Effector memory CD4-positive, alpha-beta T cell (primary cell): ENCODE results near the gene CSH2.
A peak's percentile ranks its signal among the peaks of the same experiment; 100 is the strongest.

ENCODE experiments used
- DNase-seq, 3 donors: peaks; one replicate each; pipeline ENCODE4 v3.0.0-alpha.2; 2020
- H3K27ac ChIP-seq: 2 replicates; pipeline ENCODE4 v1.7.0; 2013; ENCODE audit warnings: mild to moderate bottlenecking, low read length, moderate library complexity; ENCODE audit not compliant: insufficient read depth, poor library complexity, severe bottlenecking
- H3K27me3 ChIP-seq: replicated peaks from 2 replicates; pipeline ENCODE4 v1.7.0; 2013; ENCODE audit warnings: mild to moderate bottlenecking, low read length; ENCODE audit not compliant: insufficient read depth, control insufficient read depth, poor library complexity, severe bottlenecking
- H3K36me3 ChIP-seq: 2 replicates; pipeline ENCODE4 v1.7.0; 2013; ENCODE audit warnings: mild to moderate bottlenecking, low read length, moderate library complexity; ENCODE audit not compliant: control insufficient read depth, insufficient read depth
- H3K4me1 ChIP-seq: 2 replicates; pipeline ENCODE4 v1.7.0; 2013; ENCODE audit warnings: low read length, mild to moderate bottlenecking; ENCODE audit not compliant: control insufficient read depth, insufficient read depth, poor library complexity, severe bottlenecking
- H3K4me3 ChIP-seq: 2 replicates; pipeline ENCODE4 v1.7.0; 2013; ENCODE audit warnings: low read length, low read depth, mild to moderate bottlenecking; ENCODE audit not compliant: insufficient read depth, poor library complexity, severe bottlenecking
- H3K9me3 ChIP-seq: 2 replicates; pipeline ENCODE4 v1.7.0; 2013; ENCODE audit warnings: mild to moderate bottlenecking, low read length, moderate library complexity; ENCODE audit not compliant: control insufficient read depth

The CSH2 gene

DNA sequence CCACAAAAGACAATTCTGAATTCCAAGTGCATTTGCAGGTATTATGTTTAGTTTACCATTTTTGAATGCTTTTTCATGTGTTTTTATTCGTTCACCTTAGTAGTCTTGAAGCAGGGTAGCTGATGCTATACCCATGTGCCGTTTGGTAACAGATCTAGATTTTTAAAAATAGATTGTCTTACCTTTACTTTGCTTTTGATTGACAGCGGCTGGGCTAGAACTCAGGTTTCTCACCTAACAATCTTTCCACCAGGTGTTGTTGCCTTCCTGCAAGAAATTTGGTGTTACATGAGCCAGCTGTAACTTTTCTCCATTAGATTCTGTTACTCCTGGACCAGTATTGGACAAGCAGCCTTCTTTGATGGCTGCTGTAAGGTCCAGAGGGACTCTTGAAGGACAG, 44.5 kb downstream of the CSH2 start:
- H3K27me3 ChIP-seq = no peaks in the 10 kb centered on the region
- H3K4me1 ChIP-seq = peaks cover 38% of the 10 kb centered on the region
- H3K36me3 ChIP-seq = peaks cover 66% of the 10 kb centered on the region
- DNase-seq = no peak
- H3K27ac ChIP-seq = no peak overlapping the region
- no peak overlapping the region for H3K4me3 ChIP-seq
- H3K9me3 ChIP-seq = no peaks in the 10 kb centered on the region

DNA sequence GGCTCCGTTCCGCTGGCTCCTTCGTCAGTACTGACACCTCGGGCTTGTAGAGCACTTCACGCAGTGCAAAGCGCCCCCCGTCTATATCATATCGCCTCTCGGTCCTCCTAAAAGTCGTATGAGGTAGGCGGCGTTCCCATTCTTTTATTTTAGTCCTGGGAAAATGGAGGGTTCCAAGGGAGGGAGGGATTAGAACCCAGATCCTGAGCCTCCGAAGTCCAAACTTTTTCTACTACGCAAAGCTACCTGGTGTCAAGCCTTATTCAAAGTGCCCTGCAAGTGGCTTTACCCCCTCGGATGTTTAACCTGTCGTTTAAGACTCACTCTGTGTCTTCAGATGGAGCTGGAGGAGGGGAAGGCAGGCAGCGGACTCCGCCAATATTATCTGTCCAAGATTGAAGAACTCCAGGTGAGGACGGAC, 45.7 kb downstream of the CSH2 start:
- Histone ChIP-seq H3K36me3 (peaks cover 66% of the 10 kb centered on the region), H3K4me1 (peaks cover 38% of the 10 kb centered on the region), H3K4me3 (peak overlapping the region; percentile 89), H3K9me3 (no peaks in the 10 kb centered on the region), H3K27ac (peak overlapping the region; percentile 96), H3K27me3 (no peaks in the 10 kb centered on the region)
- no peak for DNase-seq

DNA sequence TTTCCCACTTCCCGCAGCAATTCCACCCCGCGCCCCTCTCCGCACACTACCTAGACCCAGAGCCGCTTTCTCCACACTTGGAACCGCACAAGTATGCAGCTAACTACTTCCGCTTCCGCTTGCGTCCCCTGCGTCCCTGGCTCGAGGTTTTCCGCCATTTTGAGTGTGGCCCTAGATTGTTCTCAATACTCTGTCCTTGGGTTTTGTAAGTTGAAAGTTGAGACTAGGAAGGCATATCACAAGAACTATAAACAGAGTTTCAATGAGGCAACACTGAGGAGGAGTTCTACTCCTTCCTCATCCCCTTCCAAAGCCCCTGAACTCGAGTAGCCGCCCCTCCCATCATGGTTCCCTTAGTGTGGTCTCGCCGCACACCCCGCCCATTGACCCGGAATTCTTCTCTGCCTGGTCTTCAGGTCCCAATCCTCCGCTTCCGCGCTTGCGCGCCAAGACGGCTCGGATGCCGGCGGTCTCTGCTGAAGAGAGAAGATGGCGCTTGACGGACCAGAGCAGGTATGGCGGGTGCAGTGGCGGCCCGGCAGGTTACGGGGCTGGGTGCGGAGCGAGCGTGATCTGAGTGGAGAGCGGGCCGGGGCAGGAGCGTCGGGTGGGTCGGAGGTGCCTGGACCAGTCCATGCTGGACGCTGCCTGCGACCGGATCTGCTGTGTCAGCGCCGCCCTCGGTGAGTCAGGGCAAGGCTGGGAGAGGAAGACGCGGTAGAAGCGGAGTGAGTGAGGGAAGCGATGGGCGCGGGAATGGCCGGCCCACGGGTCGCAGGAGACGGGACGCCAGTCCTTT, 46.3 kb downstream of the CSH2 start, which contains the start of the genes FTSJ3 and PSMC5:
TSS of gene FTSJ3 (minus strand) at position 662 of the 799 bp plus-strand sequence. CDS start 761 bp downstream, outside the sequence.
TSS of gene PSMC5 (plus strand) at position 430 of the 799 bp plus-strand sequence. CDS start at position 490, 60 bp downstream.
- Histone ChIP-seq H3K36me3 (peaks cover 66% of the 10 kb centered on the region), H3K4me1 (peaks cover 37% of the 10 kb centered on the region), H3K27ac (peak within 1 kb of the TSS; percentile 96), H3K27me3 (no peaks in the 10 kb centered on the region), H3K9me3 (no peaks in the 10 kb centered on the region), H3K4me3 (peak within 1 kb of the TSS; percentile 89)
- peak; percentile 84 to 94 (median 91) for DNase-seq

GRCh38 chr17:63826468-63827001, 46.9 kb downstream of the CSH2 start:
- DNase-seq = no peak
- Histone ChIP-seq H3K4me1 (peaks cover 31% of the 10 kb centered on the region), H3K27ac (peak overlapping the region; percentile 96), H3K36me3 (peaks cover 66% of the 10 kb centered on the region), H3K4me3 (peak overlapping the region; percentile 89), H3K9me3 (no peaks in the 10 kb centered on the region), H3K27me3 (no peaks in the 10 kb centered on the region)

DNA sequence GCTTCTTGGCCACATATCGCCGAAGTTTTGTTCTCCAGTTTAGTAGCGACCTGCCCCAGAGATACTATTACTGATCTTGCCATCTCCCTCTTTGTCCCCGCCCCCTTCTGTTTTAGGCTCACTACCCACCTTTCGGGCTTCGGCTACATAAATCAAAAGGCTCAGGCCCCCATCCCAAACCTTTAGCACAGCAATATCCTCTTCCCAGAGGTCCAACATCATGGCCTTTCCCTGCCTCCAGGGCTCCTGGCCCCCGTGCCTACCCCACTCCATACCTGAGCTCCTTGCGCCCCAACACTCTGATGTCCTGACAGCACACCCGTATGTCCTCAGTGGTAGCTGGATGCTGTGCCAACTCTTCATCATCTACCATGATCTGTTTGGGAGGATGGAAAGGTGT, 49.1 kb downstream of the CSH2 start:
- Histone ChIP-seq H3K9me3 (no peaks in the 10 kb centered on the region), H3K4me3 (no peak overlapping the region), H3K4me1 (peaks cover 21% of the 10 kb centered on the region), H3K36me3 (peaks cover 64% of the 10 kb centered on the region), H3K27me3 (no peaks in the 10 kb centered on the region), H3K27ac (peak overlapping the region; percentile 28)
- DNase-seq = no peak

- H3K4me3 ChIP-seq = no peak overlapping the region
- no peak for DNase-seq
- H3K27me3 ChIP-seq = no peaks in the 10 kb centered on the region
- H3K9me3 ChIP-seq = no peaks in the 10 kb centered on the region
- H3K36me3 ChIP-seq = peaks cover 67% of the 10 kb centered on the region
- H3K4me1 ChIP-seq = peaks cover 17% of the 10 kb centered on the region
- H3K27ac ChIP-seq = no peak overlapping the region
Observed at GRCh38 chr17:63823659-63824331, 49.7 kb downstream of the CSH2 start.

- Histone ChIP-seq H3K9me3 (no peaks in the 10 kb centered on the region), H3K4me1 (peaks cover 7% of the 10 kb centered on the region), H3K27ac (no peak overlapping the region), H3K36me3 (peaks cover 79% of the 10 kb centered on the region), H3K27me3 (no peaks in the 10 kb centered on the region), H3K4me3 (no peak overlapping the region)
- DNase-seq = no peak
Observed at GRCh38 chr17:63822537-63822936, 50.9 kb downstream of the CSH2 start.
